Central memory CD8-positive, alpha-beta T cell (primary cell): ENCODE results near the gene SEC16B.
"Not testable (repeated sequence)": the region's sequence is repeated elsewhere in the genome, so short reads cannot be mapped to it uniquely, and the experiment has no call there.

ENCODE experiments used
- ATAC-seq: fragments of 150-1000 bp; cut with Tn5 transposase; replicated peaks from 2 replicates; pipeline ENCODE4 v1.10.0; 2022; ENCODE audit warnings: mild to moderate bottlenecking, moderate FRiP score, moderate number of reproducible peaks; ENCODE audit not compliant: poor library complexity, severe bottlenecking; ENCODE audit errors: extremely low read depth
- DNase-seq, 2 donors: peaks; one replicate each; pipeline ENCODE4 v3.0.0; 2021; ENCODE audit warnings: low spot score in 2 of 2
- H3K27ac Mint-ChIP-seq: one replicate; pipeline ENCODE4 v1.8.0; 2022; ENCODE audit warnings: low read depth, mild to moderate bottlenecking, moderate library complexity, mixed read lengths
- H3K27me3 Mint-ChIP-seq: one replicate; pipeline ENCODE4 v1.8.0; 2022; ENCODE audit warnings: mixed read lengths
- H3K36me3 Mint-ChIP-seq: one replicate; pipeline ENCODE4 v1.8.0; 2022; ENCODE audit warnings: mild to moderate bottlenecking, moderate library complexity, mixed read lengths; ENCODE audit not compliant: insufficient read depth
- H3K4me1 Mint-ChIP-seq: one replicate; pipeline ENCODE4 v1.8.0; 2022; ENCODE audit warnings: mixed read lengths
- H3K4me3 Mint-ChIP-seq: one replicate; pipeline ENCODE4 v1.8.0; 2022; ENCODE audit warnings: mild to moderate bottlenecking, moderate library complexity, mixed read lengths
- H3K9me3 Mint-ChIP-seq: one replicate; pipeline ENCODE4 v1.8.0; 2022; ENCODE audit warnings: mixed read lengths

The SEC16B gene

DNA sequence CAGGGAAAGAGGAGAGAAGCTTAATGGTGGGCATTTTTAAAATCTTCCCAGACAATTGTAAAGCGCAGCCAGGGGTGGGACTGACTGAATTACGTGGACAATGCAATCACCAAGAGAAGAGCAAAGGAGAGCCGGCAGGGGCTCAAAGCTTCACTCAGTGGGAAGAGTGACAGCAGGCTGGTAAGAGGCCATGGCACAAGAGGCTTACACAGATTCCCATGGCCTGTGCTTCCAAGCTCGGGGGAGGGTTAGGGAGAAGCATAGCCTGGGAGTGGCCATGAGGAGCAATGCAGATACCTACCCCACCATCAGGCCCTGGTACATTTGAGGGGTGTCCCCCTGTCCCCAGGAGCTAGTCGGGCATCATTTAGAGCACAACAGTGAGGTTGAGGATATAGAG is 27.1 kb upstream of the SEC16B start:
- H3K4me1 Mint-ChIP-seq, result no peaks in the 10 kb centered on the region
- DNase-seq (no peak), ATAC-seq (no peak)
- H3K27ac Mint-ChIP-seq, result no peak overlapping the region
- H3K4me3 Mint-ChIP-seq, result no peak overlapping the region
- H3K27me3 Mint-ChIP-seq, result no peaks in the 10 kb centered on the region
- no peaks in the 10 kb centered on the region for H3K36me3 Mint-ChIP-seq
- peaks cover 6% of the 10 kb centered on the region for H3K9me3 Mint-ChIP-seq

- no peak for DNase-seq
- Mint-ChIP-seq H3K4me1 (no peaks in the 10 kb centered on the region), H3K27me3 (no peaks in the 10 kb centered on the region), H3K4me3 (no peak overlapping the region), H3K9me3 (peaks cover 6% of the 10 kb centered on the region), H3K27ac (no peak overlapping the region), H3K36me3 (no peaks in the 10 kb centered on the region)
- ATAC-seq, result no peak
These were observed 25.5 kb upstream of the SEC16B start for GRCh38 chr1:177995369-177995768.

DNA sequence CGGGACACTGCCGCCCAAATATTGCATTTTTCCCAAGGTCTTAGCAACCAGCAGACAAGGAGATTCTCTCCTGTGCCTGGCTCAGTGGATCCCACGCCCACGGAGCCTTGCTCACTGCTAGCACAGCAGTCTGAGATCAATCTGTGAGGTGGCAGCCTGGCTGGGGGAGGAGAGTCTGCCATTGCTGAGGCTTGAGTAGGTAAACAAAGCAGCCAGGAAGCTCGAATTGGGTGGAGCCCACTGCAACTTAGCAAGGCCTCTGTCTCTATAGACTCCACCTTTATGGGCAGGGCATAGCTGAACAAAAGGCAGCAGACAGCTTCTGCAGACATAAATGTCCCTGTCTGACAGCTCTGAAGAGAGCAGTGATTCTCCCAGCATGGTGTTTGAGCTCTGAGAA is 16.4 kb upstream of the SEC16B start:
- H3K36me3 Mint-ChIP-seq, H3K27ac Mint-ChIP-seq: not testable (repeated sequence)
- H3K9me3 Mint-ChIP-seq, result peaks cover 16% of the 10 kb centered on the region

GRCh38 chr1:177984761-177985160 is 14.9 kb upstream of the SEC16B start:
- Mint-ChIP-seq H3K27me3 (no peaks in the 10 kb centered on the region), H3K36me3 (no peaks in the 10 kb centered on the region), H3K27ac (no peak overlapping the region), H3K9me3 (peaks cover 22% of the 10 kb centered on the region), H3K4me3 (no peak overlapping the region), H3K4me1 (no peaks in the 10 kb centered on the region)
- DNase-seq (no peak), ATAC-seq (no peak)

More for the DNA sequence above, 16.4 kb upstream of the SEC16B start:
- H3K4me1 Mint-ChIP-seq, H3K4me3 Mint-ChIP-seq, H3K27me3 Mint-ChIP-seq, DNase-seq, ATAC-seq: not testable (repeated sequence)

GRCh38 chr1:177984136-177984525 is 14.3 kb upstream of the SEC16B start:
- no peak for ATAC-seq
- H3K36me3 Mint-ChIP-seq, result no peaks in the 10 kb centered on the region
- H3K9me3 Mint-ChIP-seq, result peaks cover 22% of the 10 kb centered on the region
- no peaks in the 10 kb centered on the region for H3K4me1 Mint-ChIP-seq
- no peak overlapping the region for H3K27ac Mint-ChIP-seq
- H3K27me3 Mint-ChIP-seq, result no peaks in the 10 kb centered on the region
- H3K4me3 Mint-ChIP-seq, result no peak overlapping the region
- DNase-seq, result no peak

- Mint-ChIP-seq H3K4me1 (no peaks in the 10 kb centered on the region), H3K27me3 (no peaks in the 10 kb centered on the region), H3K27ac (no peak overlapping the region), H3K36me3 (no peaks in the 10 kb centered on the region), H3K4me3 (no peak overlapping the region), H3K9me3 (peaks cover 22% of the 10 kb centered on the region)
- DNase-seq (no peak), ATAC-seq (no peak)
These were observed 13.8 kb upstream of the SEC16B start for GRCh38 chr1:177983482-177984135.

- DNase-seq (no peak), ATAC-seq (no peak)
- Mint-ChIP-seq H3K27ac (no peak overlapping the region), H3K27me3 (no peaks in the 10 kb centered on the region), H3K36me3 (no peaks in the 10 kb centered on the region), H3K9me3 (peaks cover 22% of the 10 kb centered on the region), H3K4me3 (no peak overlapping the region), H3K4me1 (no peaks in the 10 kb centered on the region)
These were observed 13.2 kb upstream of the SEC16B start for GRCh38 chr1:177983077-177983476.

- peaks cover 19% of the 10 kb centered on the region for H3K9me3 Mint-ChIP-seq
- ATAC-seq, result no peak
These were observed 11.3 kb upstream of the SEC16B start for GRCh38 chr1:177981200-177981599.

GRCh38 chr1:177979272-177979671 is 9.4 kb upstream of the SEC16B start:
- Mint-ChIP-seq H3K4me3 (no peak overlapping the region), H3K36me3 (no peaks in the 10 kb centered on the region), H3K27me3 (no peaks in the 10 kb centered on the region), H3K27ac (no peak overlapping the region), H3K9me3 (peaks cover 26% of the 10 kb centered on the region), H3K4me1 (no peaks in the 10 kb centered on the region)
- DNase-seq, result no peak
- no peak for ATAC-seq

More at GRCh38 chr1:177981200-177981599, 11.3 kb upstream of the SEC16B start:
- DNase-seq, result no peak
- Mint-ChIP-seq H3K4me3 (no peak overlapping the region), H3K27me3 (no peaks in the 10 kb centered on the region), H3K27ac (no peak overlapping the region), H3K36me3 (no peaks in the 10 kb centered on the region), H3K4me1 (no peaks in the 10 kb centered on the region)

DNA sequence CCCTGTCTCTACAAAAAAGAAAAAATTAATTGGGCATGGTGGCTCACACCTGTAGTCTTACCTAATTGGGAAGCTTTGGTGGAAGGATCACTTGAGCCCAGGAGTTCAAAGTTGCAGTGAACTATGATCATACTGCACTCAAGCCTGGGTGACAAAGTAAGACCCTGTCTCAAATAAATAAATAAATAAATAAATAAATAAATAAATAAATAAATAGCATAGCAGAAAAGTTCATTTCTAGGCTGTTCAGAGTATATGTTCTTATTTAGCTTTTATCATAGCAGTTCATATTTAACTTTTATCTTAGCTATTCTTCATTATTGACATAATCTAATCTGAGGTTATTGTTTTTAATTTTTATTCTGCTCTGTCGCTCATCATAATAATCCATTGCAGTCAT is 8.7 kb upstream of the SEC16B start:
- no peak for ATAC-seq
- Mint-ChIP-seq H3K27me3 (no peaks in the 10 kb centered on the region), H3K9me3 (peaks cover 33% of the 10 kb centered on the region), H3K4me1 (no peaks in the 10 kb centered on the region), H3K36me3 (peaks cover 2% of the 10 kb centered on the region), H3K27ac (no peak overlapping the region), H3K4me3 (no peak overlapping the region)
- no peak for DNase-seq

- DNase-seq (no peak), ATAC-seq (no peak)
- no peak overlapping the region for H3K27ac Mint-ChIP-seq
- peaks cover 34% of the 10 kb centered on the region for H3K9me3 Mint-ChIP-seq
- H3K4me3 Mint-ChIP-seq, result no peak overlapping the region
- H3K4me1 Mint-ChIP-seq, result no peaks in the 10 kb centered on the region
- peaks cover 2% of the 10 kb centered on the region for H3K36me3 Mint-ChIP-seq
- no peaks in the 10 kb centered on the region for H3K27me3 Mint-ChIP-seq
These were observed 7.3 kb upstream of the SEC16B start for GRCh38 chr1:177977141-177977540.

DNA sequence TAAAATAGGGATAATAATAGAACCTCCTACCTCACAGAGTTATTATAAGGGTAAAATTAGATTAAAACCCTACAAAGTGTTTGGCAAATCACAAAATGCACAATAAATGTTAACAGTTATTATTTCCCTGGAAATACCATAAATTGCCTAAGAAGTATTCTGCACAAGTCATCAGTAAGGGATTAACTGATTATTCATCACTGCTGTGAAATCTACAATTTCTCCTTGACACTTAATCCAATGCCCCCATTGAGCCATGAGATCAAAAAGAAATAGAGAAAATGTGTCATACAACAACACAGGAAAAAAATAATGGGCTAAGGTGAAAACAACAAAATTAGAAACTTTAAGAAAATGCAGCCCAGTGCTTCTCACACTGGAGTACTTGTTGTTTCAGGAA is 6.7 kb upstream of the SEC16B start:
- H3K27ac Mint-ChIP-seq, result no peak overlapping the region
- H3K4me1 Mint-ChIP-seq, result no peaks in the 10 kb centered on the region
- no peaks in the 10 kb centered on the region for H3K27me3 Mint-ChIP-seq
- H3K4me3 Mint-ChIP-seq, result no peak overlapping the region
- no peak for DNase-seq
- H3K9me3 Mint-ChIP-seq, result peaks cover 28% of the 10 kb centered on the region
- no peak for ATAC-seq
- peaks cover 2% of the 10 kb centered on the region for H3K36me3 Mint-ChIP-seq

- peaks cover 2% of the 10 kb centered on the region for H3K36me3 Mint-ChIP-seq
- no peaks in the 10 kb centered on the region for H3K4me1 Mint-ChIP-seq
- H3K4me3 Mint-ChIP-seq, result no peak overlapping the region
- ATAC-seq (no peak), DNase-seq (no peak)
- H3K9me3 Mint-ChIP-seq, result peaks cover 28% of the 10 kb centered on the region
- H3K27ac Mint-ChIP-seq, result no peak overlapping the region
- no peaks in the 10 kb centered on the region for H3K27me3 Mint-ChIP-seq
These were observed 6.0 kb upstream of the SEC16B start for GRCh38 chr1:177975588-177976495.
